Measurements from ENCODE around the gene MED31.

DNA sequence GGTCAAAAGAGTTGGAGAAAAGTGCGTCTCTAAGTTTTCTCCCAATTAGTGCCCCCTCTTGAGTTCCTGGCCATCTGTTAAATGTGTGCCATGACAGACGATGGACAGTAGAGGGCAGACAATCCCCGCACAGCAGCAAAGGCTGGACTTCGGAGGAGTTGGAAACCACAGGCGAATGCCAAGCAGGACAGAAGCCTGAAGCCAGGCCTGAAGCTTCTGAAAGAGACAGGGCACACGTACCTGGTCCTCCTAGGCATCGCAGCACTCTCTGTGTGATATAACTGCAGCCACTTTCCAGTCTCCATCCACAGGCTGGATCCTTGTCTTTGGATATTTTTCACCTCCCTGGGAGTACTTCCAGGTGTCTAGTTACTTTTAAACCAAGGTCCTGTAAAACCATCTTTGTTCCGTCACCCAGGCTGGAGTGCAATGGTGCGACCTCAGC lies 14.7 kb upstream of the MED31 start:
- TF ChIP-seq, protein P1, sequence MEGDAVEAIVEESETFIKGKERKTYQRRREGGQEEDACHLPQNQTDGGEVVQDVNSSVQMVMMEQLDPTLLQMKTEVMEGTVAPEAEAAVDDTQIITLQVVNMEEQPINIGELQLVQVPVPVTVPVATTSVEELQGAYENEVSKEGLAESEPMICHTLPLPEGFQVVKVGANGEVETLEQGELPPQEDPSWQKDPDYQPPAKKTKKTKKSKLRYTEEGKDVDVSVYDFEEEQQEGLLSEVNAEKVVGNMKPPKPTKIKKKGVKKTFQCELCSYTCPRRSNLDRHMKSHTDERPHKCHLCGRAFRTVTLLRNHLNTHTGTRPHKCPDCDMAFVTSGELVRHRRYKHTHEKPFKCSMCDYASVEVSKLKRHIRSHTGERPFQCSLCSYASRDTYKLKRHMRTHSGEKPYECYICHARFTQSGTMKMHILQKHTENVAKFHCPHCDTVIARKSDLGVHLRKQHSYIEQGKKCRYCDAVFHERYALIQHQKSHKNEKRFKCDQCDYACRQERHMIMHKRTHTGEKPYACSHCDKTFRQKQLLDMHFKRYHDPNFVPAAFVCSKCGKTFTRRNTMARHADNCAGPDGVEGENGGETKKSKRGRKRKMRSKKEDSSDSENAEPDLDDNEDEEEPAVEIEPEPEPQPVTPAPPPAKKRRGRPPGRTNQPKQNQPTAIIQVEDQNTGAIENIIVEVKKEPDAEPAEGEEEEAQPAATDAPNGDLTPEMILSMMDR (IDR thresholded peaks at IDR 0.05; ENCODE audit: low read depth, low read length): peak; percentile 72
- TF ChIP-seq POLR2A (IDR thresholded peaks at IDR 0.05; ENCODE audit: extremely low read depth, insufficient read length): no peak
- TF ChIP-seq, protein P2, sequence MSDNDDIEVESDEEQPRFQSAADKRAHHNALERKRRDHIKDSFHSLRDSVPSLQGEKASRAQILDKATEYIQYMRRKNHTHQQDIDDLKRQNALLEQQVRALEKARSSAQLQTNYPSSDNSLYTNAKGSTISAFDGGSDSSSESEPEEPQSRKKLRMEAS (IDR thresholded peaks at IDR 0.05; ENCODE audit: low read depth, low read length): no peak
